ENCODE measurements around the gene MSL2.

GRCh38 chr3:136186846-136187245, 9.3 kb downstream of the MSL2 start:
- TF ChIP-seq SUZ12 (IDR thresholded peaks at IDR 0.05) (no peak), SP1 (IDR thresholded peaks at IDR 0.05) (no peak), BHLHE40 (IDR thresholded peaks at IDR 0.05; ENCODE audit: borderline replicate concordance) (no peak), FOXK2 (IDR thresholded peaks at IDR 0.05) (no peak), CTBP1 (IDR thresholded peaks at IDR 0.05; ENCODE audit: borderline replicate concordance) (no peak), TARDBP (IDR thresholded peaks at IDR 0.05) (no peak), ZNF384 (IDR thresholded peaks at IDR 0.05) (no peak)
